CD14-positive monocyte (primary cell): ENCODE measurements around the gene OSBPL9. TPM values are rescaled to one million over a fixed set of nuclear protein-coding genes. Genes with fewer than 3 reads are reported as not detected.

ENCODE experiments used
- DNase-seq, 3 donors: peaks; one replicate each; pipeline ENCODE4 v3.0.0-alpha.2; 2011 to 2022
- H2AFZ ChIP-seq: 2 replicates; pipeline ENCODE4 v1.6.0; 2012; ENCODE audit warnings: mild to moderate bottlenecking, low read depth, low read length, inconsistent platforms; ENCODE audit not compliant: insufficient read depth, poor library complexity, severe bottlenecking
- H3K27ac ChIP-seq, 2 donors: 1 replicate in 1 of 2; 2 replicates in 1 of 2; pipeline ENCODE4 v1.5.1; 2012 to 2013; ENCODE audit warnings: low read length in 2 of 2, control low read depth in 1 of 2, inconsistent platforms in 1 of 2, low read depth in 1 of 2, mild to moderate bottlenecking in 1 of 2
- H3K27me3 ChIP-seq, 2 donors: one replicate each; pipeline versions ENCODE4 v1.6.0 to v1.6.1; 2011 to 2013; ENCODE audit warnings: low read length in 2 of 2; ENCODE audit not compliant: control insufficient read depth in 2 of 2, insufficient read depth in 2 of 2
- H3K36me3 ChIP-seq, 2 donors: replicated peaks in 1 of 2; 1 replicate in 1 of 2; 2 replicates in 1 of 2; pipeline versions ENCODE4 v1.5.1 to v1.6.1; 2012 to 2013; ENCODE audit warnings: low read length in 2 of 2, control low read depth in 1 of 2, inconsistent platforms in 1 of 2, mild to moderate bottlenecking in 1 of 2; ENCODE audit not compliant: insufficient read depth in 2 of 2, control insufficient read depth in 1 of 2
- H3K4me1 ChIP-seq, 2 donors: 1 replicate in 1 of 2; 2 replicates in 1 of 2; pipeline versions ENCODE4 v1.5.1 to v1.6.1; 2012 to 2013; ENCODE audit warnings: low read length in 2 of 2, control low read depth in 1 of 2, inconsistent platforms in 1 of 2, mild to moderate bottlenecking in 1 of 2, moderate library complexity in 1 of 2; ENCODE audit not compliant: insufficient read depth in 2 of 2, control insufficient read depth in 1 of 2
- H3K4me2 ChIP-seq: replicated peaks from 2 replicates; pipeline ENCODE3; 2012; ENCODE audit warnings: low read length, moderate library complexity, mild to moderate bottlenecking; ENCODE audit not compliant: poor library complexity, severe bottlenecking; ENCODE audit errors: extremely low read depth
- H3K4me3 ChIP-seq, 3 experiments: fragments of 200-600 bp in 1 of 3; sonication (generic) in 1 of 3; replicated peaks in 1 of 3; 1 replicate in 2 of 3; 2 replicates in 1 of 3; pipeline ENCODE4 v1.5.1; 2011 to 2013; ENCODE audit warnings: low read length in 3 of 3, mild to moderate bottlenecking in 3 of 3, control low read depth in 2 of 3, low read depth in 2 of 3, inconsistent platforms in 1 of 3, moderate library complexity in 1 of 3
- H3K79me2 ChIP-seq: 2 replicates; pipeline ENCODE4 v1.6.0; 2012; ENCODE audit warnings: mild to moderate bottlenecking, control low read depth, inconsistent platforms, low read length, moderate library complexity; ENCODE audit not compliant: insufficient read depth
- H3K9ac ChIP-seq: 2 replicates; pipeline ENCODE4 v1.6.0; 2017; ENCODE audit warnings: low read length, mild to moderate bottlenecking; ENCODE audit not compliant: insufficient read depth, poor library complexity, severe bottlenecking
- H3K9me3 ChIP-seq, 2 donors: replicated peaks in 1 of 2; 1 replicate in 1 of 2; 2 replicates in 1 of 2; pipeline versions ENCODE4 v1.5.1 to v1.6.1; 2012 to 2013; ENCODE audit warnings: low read length in 2 of 2, control low read depth in 1 of 2; ENCODE audit not compliant: control insufficient read depth in 1 of 2, insufficient read depth in 1 of 2
- H4K20me1 ChIP-seq: 2 replicates; pipeline ENCODE4 v1.6.0; 2012; ENCODE audit warnings: mild to moderate bottlenecking, low read length, control low read depth, moderate library complexity; ENCODE audit not compliant: insufficient read depth
- H3K27ac Mint-ChIP-seq, 7 donors: one replicate each; pipeline ENCODE4 v1.8.0; 2020; ENCODE audit warnings: mild to moderate bottlenecking in 7 of 7, mixed read lengths in 7 of 7, moderate library complexity in 6 of 7, inconsistent platforms in 2 of 7
- H3K27me3 Mint-ChIP-seq, 3 donors: one replicate each; pipeline ENCODE4 v1.8.0; 2021 to 2022; ENCODE audit warnings: low read depth in 3 of 3, mild to moderate bottlenecking in 3 of 3, mixed read lengths in 3 of 3, moderate library complexity in 3 of 3, inconsistent platforms in 1 of 3
- H3K36me3 Mint-ChIP-seq, 2 donors: one replicate each; pipeline ENCODE4 v1.8.0; 2020; ENCODE audit warnings: mixed read lengths in 2 of 2, inconsistent platforms in 1 of 2, mild to moderate bottlenecking in 1 of 2
- H3K4me1 Mint-ChIP-seq: one replicate; pipeline ENCODE4 v1.8.0; 2020; ENCODE audit warnings: mild to moderate bottlenecking, mixed read lengths
- H3K4me3 Mint-ChIP-seq, 2 donors: one replicate each; pipeline ENCODE4 v1.8.0; 2020; ENCODE audit warnings: mild to moderate bottlenecking in 2 of 2, mixed read lengths in 2 of 2, moderate library complexity in 1 of 2
- H3K9me3 Mint-ChIP-seq, 7 donors: one replicate each; pipeline ENCODE4 v1.8.0; 2020 to 2022; ENCODE audit warnings: mixed read lengths in 7 of 7, mild to moderate bottlenecking in 6 of 7, moderate library complexity in 6 of 7, inconsistent platforms in 2 of 7
- CTCF ChIP-seq: fragments of 200-600 bp; IDR thresholded peaks from one replicate; pipeline ENCODE4 v1.8.0; 2022; ENCODE audit warnings: antibody characterized with exemption, mild to moderate bottlenecking
- WGBS: methylation state at CpG from one replicate; pipeline ENCODE4 v1.1.5; 2013; ENCODE audit warnings: missing lambda C conversion rate; ENCODE audit not compliant: insufficient coverage; 5-methylcytosine and 5-hydroxymethylcytosine counted together
- intact Hi-C, 2 donors: fragments of 100-400 bp; cut with micrococcal nuclease; formaldehyde crosslinking; loops; one replicate each; pipeline versions ENCODE4 v1.15.0 to v1.15.1; 2023
- polyA plus RNA-seq, 3 donors: library from polyadenylated mRNA; depleted of rRNA in 1 of 3; unstranded in 2 of 3; stranded (reverse) in 1 of 3; fragments of 300-500 nt in 2 of 3; fragments of >200 nt in 1 of 3; fragmentation: Illumina TruSeq in 2 of 3; gene quantifications; 1 replicate in 2 of 3; 2 replicates in 1 of 3; pipeline ENCODE4 v1.2.3, GENCODE V29; 2012 to 2021

The OSBPL9 gene
- polyA plus RNA-seq, 3 donors, result 22.2 to 41.4 (median 31.3) TPM

- TF ChIP-seq CTCF, result no peak
- Histone ChIP-seq H4K20me1 (peaks cover 43% of the 10 kb centered on the region), H3K9ac (no peak overlapping the region), H3K79me2 (peaks cover 11% of the 10 kb centered on the region), H3K4me2 (no peak overlapping the region), H3K9me3 (no peaks in the 10 kb centered on the region), H3K27ac (no peak overlapping the region), H3K4me3 (no peak overlapping the region), H2AFZ (no peak overlapping the region), H3K27me3 (no peaks in the 10 kb centered on the region), H3K36me3 (peaks cover 0 to 10% of the 10 kb centered on the region in 2 donors), H3K4me1 (peaks cover 15 to 17% of the 10 kb centered on the region in 2 donors)
- peak overlapping the region in 1 of 7 donors; percentile 91 for H3K27ac Mint-ChIP-seq
- no peaks in the 10 kb centered on the region for H3K27me3 Mint-ChIP-seq
- 100% methylated on average over 2 of the region's 2 CpGs for WGBS
- peaks cover 12 to 13% of the 10 kb centered on the region in 2 donors for H3K36me3 Mint-ChIP-seq
- H3K4me3 Mint-ChIP-seq, result no peak overlapping the region
- H3K4me1 Mint-ChIP-seq, result peaks cover 24% of the 10 kb centered on the region
- intact Hi-C loops, result no loop called here
- no peak for DNase-seq
- H3K9me3 Mint-ChIP-seq, result peaks cover 0 to 2% (median 0%) of the 10 kb centered on the region in 7 donors
Observed at GRCh38 chr1:51667561-51667960, 50.7 kb downstream of the OSBPL9 start.

GRCh38 chr1:51669272-51669671 lies 52.4 kb downstream of the OSBPL9 start:
- Histone ChIP-seq H3K27ac (no peak overlapping the region), H3K4me2 (no peak overlapping the region), H4K20me1 (peaks cover 37% of the 10 kb centered on the region), H2AFZ (no peak overlapping the region), H3K36me3 (peaks cover 1 to 10% of the 10 kb centered on the region in 2 donors), H3K27me3 (no peaks in the 10 kb centered on the region), H3K4me1 (peaks cover 15 to 17% of the 10 kb centered on the region in 2 donors), H3K9me3 (no peaks in the 10 kb centered on the region), H3K4me3 (no peak overlapping the region), H3K79me2 (peaks cover 11% of the 10 kb centered on the region), H3K9ac (no peak overlapping the region)
- intact Hi-C loops, result no loop called here
- H3K4me1 Mint-ChIP-seq, result peaks cover 17% of the 10 kb centered on the region
- peaks cover 0 to 2% (median 0%) of the 10 kb centered on the region in 7 donors for H3K9me3 Mint-ChIP-seq
- H3K27ac Mint-ChIP-seq, result peak overlapping the region in 1 of 7 donors; percentile 26
- H3K4me3 Mint-ChIP-seq, result no peak overlapping the region
- H3K27me3 Mint-ChIP-seq, result no peaks in the 10 kb centered on the region
- WGBS, result 100% methylated on average over 1 of the region's 4 CpGs
- TF ChIP-seq CTCF, result no peak
- DNase-seq, result no peak
- H3K36me3 Mint-ChIP-seq, result peaks cover 16% of the 10 kb centered on the region in 2 donors
